Stomach smooth muscle (tissue), 2 donors: ENCODE data around the gene NUTF2.

Experiments used
- H3K27ac ChIP-seq: one replicate; pipeline ENCODE4 v1.7.0; 2013; ENCODE audit warnings: mild to moderate bottlenecking, low read length, inconsistent platforms
- H3K27me3 ChIP-seq, 2 donors: one replicate each; pipeline ENCODE4 v1.7.0; 2013; ENCODE audit warnings: low read length in 2 of 2; ENCODE audit not compliant: insufficient read depth in 2 of 2, control insufficient read depth in 1 of 2
- H3K36me3 ChIP-seq, 2 donors: one replicate each; pipeline ENCODE4 v1.7.0; 2013; ENCODE audit warnings: low read length in 2 of 2; ENCODE audit not compliant: control insufficient read depth in 2 of 2, insufficient read depth in 2 of 2
- H3K4me1 ChIP-seq: one replicate; pipeline ENCODE4 v1.7.0; 2013; ENCODE audit warnings: low read length; ENCODE audit not compliant: control insufficient read depth, insufficient read depth
- H3K4me3 ChIP-seq, 2 donors: one replicate each; pipeline ENCODE4 v1.7.0; 2013; ENCODE audit warnings: low read length in 2 of 2
- H3K9ac ChIP-seq, 2 donors: one replicate each; pipeline ENCODE4 v1.7.0; 2013; ENCODE audit warnings: low read length in 2 of 2, mild to moderate bottlenecking in 1 of 2
- H3K9me3 ChIP-seq, 2 donors: one replicate each; pipeline ENCODE4 v1.7.0; 2013; ENCODE audit warnings: low read length in 2 of 2; ENCODE audit not compliant: control insufficient read depth in 2 of 2
- donor health status: healthy.
- donor health status: Pancreatic carcinoma.

The NUTF2 gene

DNA sequence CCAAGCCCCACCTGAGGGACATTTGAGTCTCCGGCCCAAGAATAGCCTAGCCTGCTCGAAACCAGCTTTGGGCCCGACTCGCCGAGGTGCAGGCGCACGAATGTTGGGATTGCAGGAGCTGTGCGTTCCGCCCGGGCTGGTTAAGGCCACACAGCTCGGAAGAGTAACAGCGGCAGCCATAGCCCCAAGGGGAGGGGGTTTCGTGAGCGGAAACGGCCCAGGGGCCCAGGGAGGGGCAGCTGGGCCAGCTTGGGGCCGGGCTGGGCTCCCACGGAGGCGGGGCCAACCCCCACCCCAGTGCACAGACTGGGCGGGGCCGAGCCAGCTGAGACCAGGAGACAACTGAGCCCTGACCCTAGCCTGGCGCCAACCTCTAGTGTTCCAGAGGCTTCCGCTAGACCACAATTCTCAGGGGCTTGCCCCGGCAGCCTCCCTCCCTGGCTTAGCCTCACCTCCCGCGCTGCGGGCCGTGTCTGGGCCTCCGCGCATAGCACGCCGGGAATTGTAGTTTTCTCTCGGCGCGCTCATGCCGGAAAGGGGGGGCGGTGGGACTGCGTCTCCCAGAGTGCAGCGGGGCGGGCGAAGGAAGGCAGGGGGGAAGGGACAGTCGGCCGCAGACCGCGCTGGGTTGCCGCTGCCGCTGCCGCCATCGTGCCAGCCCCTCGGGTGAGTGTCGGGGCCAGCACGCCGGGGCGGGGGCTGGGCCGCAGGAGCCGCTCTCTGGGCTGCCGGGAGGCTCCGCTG is at the start of gene NUTF2:
Gene NUTF2 (plus strand): TSS at position 614 of the 744 bp plus-strand sequence. CDS start 18,198 bp downstream, outside the sequence.
- Histone ChIP-seq H3K9me3 (no peaks in the 10 kb centered on the region), H3K27ac (peak within 1 kb of the TSS; percentile 93), H3K36me3 (no peaks in the 10 kb centered on the region), H3K27me3 (no peaks in the 10 kb centered on the region), H3K4me3 (peak within 1 kb of the TSS; percentile 93 to 96), H3K4me1 (peaks cover 59% of the 10 kb centered on the region), H3K9ac (peak within 1 kb of the TSS; percentile 88 to 95)

DNA sequence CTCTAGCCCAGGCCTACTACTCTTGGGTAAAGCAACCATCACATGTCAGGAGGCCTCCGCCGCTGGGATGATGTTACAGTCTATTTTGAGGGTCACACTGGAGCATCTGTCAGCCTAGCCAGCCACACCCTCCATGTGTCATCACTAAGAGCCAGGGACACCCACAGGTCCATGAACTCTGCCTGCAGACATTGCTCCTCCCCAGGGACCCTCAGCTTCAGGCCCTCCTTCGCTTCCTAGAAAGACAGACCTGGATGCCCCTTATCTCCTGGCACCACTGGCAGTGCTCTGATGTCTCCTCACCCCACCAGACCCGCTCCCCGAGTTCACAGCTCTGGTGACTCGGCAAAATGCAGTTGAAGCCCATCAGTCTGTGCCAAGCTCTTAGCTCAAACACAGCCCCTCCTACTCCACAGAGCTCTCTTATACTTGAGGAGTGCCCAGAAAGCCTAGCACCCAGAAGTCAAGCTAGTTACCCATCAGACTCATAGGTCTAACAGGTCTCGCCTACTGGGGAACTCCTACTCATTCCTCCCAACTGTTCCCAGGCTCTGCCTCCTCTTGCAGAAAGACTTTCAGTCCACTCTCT is 46.3 kb upstream of the NUTF2 start:
- no peaks in the 10 kb centered on the region for H3K9me3 ChIP-seq
- H3K36me3 ChIP-seq, result peaks cover 8 to 24% of the 10 kb centered on the region in 2 donors
- H3K27ac ChIP-seq, result no peak overlapping the region
- H3K9ac ChIP-seq, result no peak overlapping the region
- H3K4me3 ChIP-seq, result no peak overlapping the region
- H3K27me3 ChIP-seq, result no peaks in the 10 kb centered on the region
- H3K4me1 ChIP-seq, result peaks cover 10% of the 10 kb centered on the region

DNA sequence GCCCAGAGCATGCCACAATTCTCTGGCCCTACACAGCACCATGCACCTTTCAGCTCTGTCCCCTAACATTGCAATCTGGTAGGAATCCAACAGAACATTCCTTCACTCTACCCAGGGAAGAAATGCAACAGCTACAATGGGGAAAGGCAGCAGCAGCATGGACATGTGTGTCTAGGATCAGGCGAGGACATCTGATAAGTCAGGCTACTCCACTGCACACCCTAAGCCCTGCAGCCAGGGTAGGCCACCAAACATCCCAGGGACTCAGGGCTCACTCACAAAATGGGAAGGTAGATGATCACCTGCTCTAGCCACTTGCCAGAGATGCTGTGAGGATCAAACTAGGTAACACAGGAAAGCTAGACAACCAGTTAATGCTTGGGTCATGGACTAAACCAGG is 45.5 kb upstream of the NUTF2 start:
- no peaks in the 10 kb centered on the region for H3K9me3 ChIP-seq
- no peak overlapping the region for H3K4me3 ChIP-seq
- H3K27me3 ChIP-seq, result no peaks in the 10 kb centered on the region
- H3K9ac ChIP-seq, result no peak overlapping the region
- H3K27ac ChIP-seq, result no peak overlapping the region
- peaks cover 17% of the 10 kb centered on the region for H3K4me1 ChIP-seq
- peaks cover 8 to 24% of the 10 kb centered on the region in 2 donors for H3K36me3 ChIP-seq

DNA sequence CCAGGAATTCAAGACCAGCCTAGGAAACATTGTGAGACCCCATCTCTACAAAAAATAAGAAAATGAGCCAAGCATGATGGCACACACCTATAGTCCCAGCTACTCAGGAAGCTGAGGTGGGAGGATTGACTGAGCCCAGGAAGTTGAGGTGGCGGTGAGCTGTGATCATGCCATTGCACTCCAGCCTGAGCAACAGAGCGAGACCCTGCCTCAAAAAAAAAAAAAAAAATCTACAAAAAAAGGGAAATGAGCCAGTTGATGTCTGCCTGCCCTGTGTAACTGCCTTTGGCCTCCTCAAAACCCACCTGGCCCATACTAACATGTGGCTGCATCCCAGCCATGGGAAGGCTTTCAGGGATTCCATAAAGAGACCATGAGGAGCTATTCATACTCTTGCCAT is 44.9 kb upstream of the NUTF2 start:
- Histone ChIP-seq H3K9ac (no peak overlapping the region), H3K4me3 (no peak overlapping the region), H3K36me3 (peaks cover 8 to 22% of the 10 kb centered on the region in 2 donors), H3K4me1 (peaks cover 17% of the 10 kb centered on the region), H3K27me3 (no peaks in the 10 kb centered on the region), H3K27ac (no peak overlapping the region), H3K9me3 (no peaks in the 10 kb centered on the region)

DNA sequence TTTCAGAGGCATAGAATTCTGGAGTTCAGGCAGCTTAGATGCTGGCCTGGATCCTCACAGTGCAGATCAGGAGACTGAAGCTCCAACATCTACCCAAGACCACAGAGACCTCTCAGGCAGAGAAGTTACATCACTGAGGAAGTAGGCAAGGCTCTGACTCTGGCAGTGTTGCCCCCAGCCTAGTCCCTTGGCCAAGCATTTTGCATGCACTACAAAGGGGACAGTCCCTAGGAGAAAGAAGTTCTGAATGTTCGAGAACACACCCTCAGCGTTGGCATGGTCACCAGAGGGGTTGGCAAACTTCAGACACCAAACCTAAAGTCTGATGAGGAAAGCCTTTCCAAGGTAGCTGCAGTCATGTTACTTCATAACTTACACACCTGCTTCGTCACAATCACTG is 42.8 kb upstream of the NUTF2 start:
- Histone ChIP-seq H3K27ac (no peak overlapping the region), H3K9me3 (no peaks in the 10 kb centered on the region), H3K27me3 (no peaks in the 10 kb centered on the region), H3K9ac (no peak overlapping the region), H3K36me3 (peaks cover 8 to 22% of the 10 kb centered on the region in 2 donors), H3K4me3 (no peak overlapping the region), H3K4me1 (peaks cover 25% of the 10 kb centered on the region)

DNA sequence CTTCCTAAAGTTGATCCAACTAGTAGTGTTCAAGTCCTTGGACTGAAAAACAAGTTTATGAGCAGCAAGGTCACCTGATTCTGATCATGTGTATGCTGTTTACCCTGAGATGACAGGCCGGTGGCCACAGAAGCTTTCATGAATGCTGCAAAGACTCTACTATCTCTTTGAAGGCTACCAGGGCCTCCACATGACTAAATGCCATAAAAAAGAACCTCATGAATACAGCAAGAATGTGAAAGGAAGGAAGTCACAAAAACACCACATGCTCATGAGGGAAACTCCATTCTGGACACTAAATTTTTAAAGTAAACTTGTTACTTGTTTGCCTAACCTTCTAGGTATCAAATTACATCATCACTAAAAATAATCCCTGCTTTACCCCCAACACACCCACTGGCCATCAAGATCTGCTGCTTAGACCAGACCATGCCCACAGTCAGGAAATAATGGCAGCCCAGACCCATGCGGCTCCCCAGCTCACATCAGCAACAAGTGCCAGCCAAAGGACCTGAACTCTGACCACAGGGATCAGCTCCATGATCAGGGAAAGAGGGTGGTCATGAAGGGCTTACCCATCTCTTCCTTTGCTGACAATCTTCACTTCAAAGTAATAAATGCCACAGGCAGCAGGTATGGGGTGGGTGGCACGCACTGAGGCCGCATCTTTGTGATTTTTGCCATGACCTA is 41.7 kb upstream of the NUTF2 start:
- H3K27me3 ChIP-seq, result no peaks in the 10 kb centered on the region
- no peaks in the 10 kb centered on the region for H3K9me3 ChIP-seq
- peak overlapping the region; percentile 98 to 99 for H3K4me3 ChIP-seq
- H3K4me1 ChIP-seq, result peaks cover 25% of the 10 kb centered on the region
- peaks cover 8 to 22% of the 10 kb centered on the region in 2 donors for H3K36me3 ChIP-seq
- H3K27ac ChIP-seq, result no peak overlapping the region
- peak overlapping the region in 1 of 2 donors; percentile 97 for H3K9ac ChIP-seq

DNA sequence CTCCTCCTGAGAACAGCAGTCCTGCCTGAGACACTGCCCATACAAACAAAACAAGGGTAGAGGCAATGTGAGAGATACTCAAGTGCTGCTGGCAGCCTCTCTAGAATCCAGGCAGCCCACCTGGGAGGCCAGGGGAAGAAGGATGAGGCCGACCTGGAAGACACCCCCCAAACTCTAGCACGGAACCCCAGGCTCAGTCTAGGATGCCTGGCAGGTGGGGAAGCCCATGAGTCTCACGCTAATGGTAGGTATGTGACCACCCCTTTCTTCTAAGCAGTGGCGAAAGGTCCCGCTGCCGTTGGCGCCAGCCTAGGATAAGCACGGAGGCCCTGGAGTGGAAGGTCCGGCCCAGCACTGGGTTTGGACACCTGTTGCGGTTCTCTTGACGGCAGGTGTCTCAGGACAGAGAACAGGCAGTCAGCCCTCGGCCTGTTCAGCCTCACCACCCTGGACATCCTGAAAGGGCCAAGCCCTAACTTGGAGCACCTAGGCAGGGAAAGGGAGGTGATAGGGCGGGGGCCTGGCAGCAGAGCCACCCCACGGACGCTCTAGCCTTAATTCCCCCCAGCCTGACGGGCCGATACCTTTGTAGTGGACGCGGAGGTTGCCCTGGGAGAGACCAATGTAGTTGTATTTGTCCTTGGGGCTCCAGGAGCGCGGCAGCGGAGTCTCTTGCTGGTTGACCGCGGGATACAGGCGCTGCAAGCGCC is 40.9 kb upstream of the NUTF2 start:
- H3K27ac ChIP-seq, result peak overlapping the region; percentile 70
- H3K9me3 ChIP-seq, result no peaks in the 10 kb centered on the region
- H3K4me3 ChIP-seq, result peak overlapping the region; percentile 98 to 99
- peaks cover 20% of the 10 kb centered on the region for H3K4me1 ChIP-seq
- H3K9ac ChIP-seq, result peak overlapping the region; percentile 94 to 97
- no peaks in the 10 kb centered on the region for H3K27me3 ChIP-seq
- peaks cover 8 to 14% of the 10 kb centered on the region in 2 donors for H3K36me3 ChIP-seq

DNA sequence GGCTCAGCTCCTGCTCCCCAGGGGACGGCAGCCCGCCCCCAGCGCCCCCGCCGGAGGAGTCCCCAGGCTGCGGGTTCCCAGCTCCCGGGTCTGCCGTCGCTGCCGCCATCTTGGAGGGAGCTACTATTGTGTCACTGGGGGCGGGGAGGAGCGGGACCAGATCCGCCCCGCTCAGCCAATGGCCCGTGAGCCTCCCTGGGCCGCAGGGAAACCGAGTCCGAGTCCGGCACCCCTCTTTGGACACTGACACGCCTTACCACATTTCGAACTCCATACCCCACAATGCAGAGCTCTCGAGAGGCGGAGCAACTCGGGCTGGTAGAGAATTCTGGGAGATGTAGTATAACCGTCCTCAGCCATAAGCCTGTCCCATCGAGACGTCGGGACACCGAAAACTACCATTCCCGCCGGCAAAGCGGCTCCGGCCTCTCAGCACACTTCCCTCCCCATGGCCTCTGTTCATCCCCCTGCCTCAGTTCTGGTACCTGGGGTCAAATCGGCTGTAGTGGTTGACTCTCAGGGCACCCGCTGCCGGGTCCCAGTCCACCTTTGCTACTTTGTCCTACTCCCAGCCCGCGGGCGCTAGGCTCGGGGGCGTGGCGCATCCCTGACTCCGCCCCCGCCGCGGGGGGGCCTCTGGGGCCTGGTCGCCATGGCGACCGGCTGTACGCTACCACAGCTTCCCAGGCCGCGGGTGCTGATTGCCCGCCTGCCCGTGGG is 40.1 kb upstream of the NUTF2 start, which contains the start of the genes RANBP10 and TSNAXIP1:
Gene RANBP10 (minus strand): TSS at position 133 of the 720 bp plus-strand sequence. CDS start 24 bp downstream, at position 109.
Gene TSNAXIP1 (plus strand): TSS at position 462 of the 720 bp plus-strand sequence. CDS start 261 bp downstream, outside the sequence.
- Histone ChIP-seq H3K4me3 (peak within 1 kb of the TSS; percentile 98 to 99), H3K36me3 (peaks cover 3 to 8% of the 10 kb centered on the region in 2 donors), H3K9ac (peak within 1 kb of the TSS; percentile 94 to 97), H3K9me3 (no peaks in the 10 kb centered on the region), H3K4me1 (peaks cover 20% of the 10 kb centered on the region), H3K27me3 (no peaks in the 10 kb centered on the region), H3K27ac (peak within 1 kb of the TSS; percentile 70)

DNA sequence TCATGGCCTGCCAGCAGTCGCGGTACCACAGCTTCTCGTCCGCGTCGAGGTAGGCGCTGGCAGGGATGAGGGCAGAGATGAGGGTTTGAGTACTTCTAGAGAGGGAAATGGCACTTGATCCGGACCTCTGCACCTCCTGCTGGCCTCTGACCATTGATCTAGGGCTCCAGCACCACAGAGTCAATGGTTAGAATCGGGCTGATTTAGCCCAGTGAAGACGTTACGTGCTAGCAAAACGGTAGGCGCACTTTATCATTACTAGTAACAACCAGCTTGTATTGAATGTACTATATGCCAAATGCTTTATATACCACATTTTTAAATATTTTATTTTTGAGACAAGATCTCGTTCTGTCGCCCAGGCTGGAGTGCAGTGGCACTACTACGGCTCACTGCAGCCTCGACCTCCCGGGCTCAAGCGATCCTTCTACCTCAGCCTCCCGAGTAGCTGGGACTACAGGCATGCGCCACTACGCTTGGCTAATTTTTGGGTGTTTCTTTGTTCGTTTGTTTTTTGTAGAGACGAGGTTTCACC is 39.5 kb upstream of the NUTF2 start:
- peaks cover 3 to 6% of the 10 kb centered on the region in 2 donors for H3K36me3 ChIP-seq
- H3K27ac ChIP-seq, result peak overlapping the region; percentile 70
- H3K4me3 ChIP-seq, result peak overlapping the region; percentile 98 to 99
- H3K4me1 ChIP-seq, result peaks cover 20% of the 10 kb centered on the region
- H3K9ac ChIP-seq, result peak overlapping the region; percentile 39 to 72
- no peaks in the 10 kb centered on the region for H3K9me3 ChIP-seq
- H3K27me3 ChIP-seq, result no peaks in the 10 kb centered on the region
